ENCODE measurements around the gene IFNA14.
"Not testable (repeated sequence)": the region's sequence is repeated elsewhere in the genome, so short reads cannot be mapped to it uniquely, and the experiment has no call there.

The IFNA14 gene

GRCh38 chr9:21244836-21245235 lies 5.0 kb upstream of the IFNA14 start:
- no peak for DNase-seq (ENCODE audit: low spot score)
- TF ChIP-seq, protein P1, sequence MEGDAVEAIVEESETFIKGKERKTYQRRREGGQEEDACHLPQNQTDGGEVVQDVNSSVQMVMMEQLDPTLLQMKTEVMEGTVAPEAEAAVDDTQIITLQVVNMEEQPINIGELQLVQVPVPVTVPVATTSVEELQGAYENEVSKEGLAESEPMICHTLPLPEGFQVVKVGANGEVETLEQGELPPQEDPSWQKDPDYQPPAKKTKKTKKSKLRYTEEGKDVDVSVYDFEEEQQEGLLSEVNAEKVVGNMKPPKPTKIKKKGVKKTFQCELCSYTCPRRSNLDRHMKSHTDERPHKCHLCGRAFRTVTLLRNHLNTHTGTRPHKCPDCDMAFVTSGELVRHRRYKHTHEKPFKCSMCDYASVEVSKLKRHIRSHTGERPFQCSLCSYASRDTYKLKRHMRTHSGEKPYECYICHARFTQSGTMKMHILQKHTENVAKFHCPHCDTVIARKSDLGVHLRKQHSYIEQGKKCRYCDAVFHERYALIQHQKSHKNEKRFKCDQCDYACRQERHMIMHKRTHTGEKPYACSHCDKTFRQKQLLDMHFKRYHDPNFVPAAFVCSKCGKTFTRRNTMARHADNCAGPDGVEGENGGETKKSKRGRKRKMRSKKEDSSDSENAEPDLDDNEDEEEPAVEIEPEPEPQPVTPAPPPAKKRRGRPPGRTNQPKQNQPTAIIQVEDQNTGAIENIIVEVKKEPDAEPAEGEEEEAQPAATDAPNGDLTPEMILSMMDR (IDR thresholded peaks at IDR 0.05; ENCODE audit: extremely low read depth, missing control alignments), result no peak

GRCh38 chr9:21236360-21236714 lies 3.5 kb downstream of the IFNA14 start:
- not testable (repeated sequence) for DNase-seq (ENCODE audit: low spot score)

DNA sequence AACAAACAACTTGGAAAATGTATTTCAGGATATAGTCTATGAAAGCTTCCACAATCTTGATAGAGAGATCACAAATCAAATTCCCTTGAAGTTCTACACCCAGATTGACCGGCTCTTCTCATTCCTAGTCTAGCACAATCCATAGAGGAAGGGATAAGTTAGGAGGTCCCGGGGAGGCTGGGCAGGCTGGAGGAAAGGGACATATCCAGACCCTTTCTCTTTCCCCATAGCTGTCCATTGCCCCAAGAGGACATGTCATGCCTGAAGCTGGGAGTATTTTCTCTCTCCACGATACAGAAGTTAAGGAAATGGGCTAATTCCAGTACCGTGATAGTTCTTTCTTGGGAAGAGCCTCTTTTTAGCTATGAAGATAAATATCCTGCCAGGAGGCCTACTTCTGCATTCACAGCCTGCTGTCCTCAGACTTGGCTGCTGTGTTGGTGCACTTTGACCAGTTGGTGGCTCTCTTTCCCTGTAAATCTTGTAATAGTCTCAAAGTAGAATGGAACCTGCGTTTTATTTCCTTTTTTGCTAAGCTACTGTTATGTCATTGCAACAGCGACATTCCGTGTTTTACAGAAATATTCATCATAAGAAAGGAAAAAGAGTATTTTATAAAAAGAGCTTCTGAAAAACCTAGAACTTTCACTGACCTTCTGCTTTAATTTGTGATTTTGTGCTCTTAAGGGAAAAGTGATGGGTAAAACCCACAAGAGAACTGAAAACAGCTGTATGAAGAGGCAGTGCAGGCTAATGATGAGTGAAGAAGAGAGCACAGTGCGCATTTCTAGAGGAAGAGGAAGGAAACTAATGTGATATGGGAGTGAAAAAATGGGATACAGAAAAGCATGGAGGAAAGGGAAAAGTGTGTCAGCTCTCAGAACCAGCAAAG lies 4.1 kb downstream of the IFNA14 start:
- peak; percentile 35 for DNase-seq (ENCODE audit: low spot score)
- TF ChIP-seq, protein P1 (IDR thresholded peaks at IDR 0.05; ENCODE audit: extremely low read depth, missing control alignments), result peak; percentile 89

DNA sequence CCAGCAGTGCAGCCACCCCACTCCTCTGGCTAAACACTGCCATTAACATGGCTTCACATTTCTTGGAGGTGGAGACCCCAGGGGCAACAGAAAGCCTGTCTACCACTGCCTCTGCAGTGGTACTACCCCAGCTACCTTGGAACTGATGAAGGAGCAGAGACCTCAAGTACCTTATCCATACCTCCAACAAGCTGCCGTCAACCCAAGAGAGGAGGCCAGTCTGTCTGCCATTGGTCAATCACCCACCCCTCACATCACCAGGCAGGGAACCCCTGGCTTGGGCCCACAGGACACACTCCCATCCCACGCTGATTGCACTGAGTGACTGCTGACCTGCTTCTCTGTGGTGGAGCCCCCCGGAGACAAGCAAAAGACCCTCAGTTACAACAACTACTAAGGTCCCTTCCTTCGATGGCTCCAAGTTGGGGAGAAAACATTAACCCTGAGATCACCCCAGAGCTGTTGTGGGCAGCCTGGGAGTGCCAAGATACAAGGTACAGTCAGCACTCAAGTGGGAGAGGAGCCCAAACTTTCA lies 5.6 kb downstream of the IFNA14 start:
- no peak for DNase-seq (ENCODE audit: low spot score)
- TF ChIP-seq, protein P1 (IDR thresholded peaks at IDR 0.05; ENCODE audit: extremely low read depth, missing control alignments), result no peak

GRCh38 chr9:21233258-21233657 lies 6.5 kb downstream of the IFNA14 start:
- DNase-seq (ENCODE audit: low spot score), result no peak
- TF ChIP-seq, protein P1 (IDR thresholded peaks at IDR 0.05; ENCODE audit: extremely low read depth, missing control alignments), result no peak

GRCh38 chr9:21228122-21228521 lies 11.7 kb downstream of the IFNA14 start, which contains the start of gene IFNA17:
Gene IFNA17, minus strand, starts transcription at chr9:21228222. Its CDS starts 49 bp downstream, at chr9:21228173.
- TF ChIP-seq, protein P1 (IDR thresholded peaks at IDR 0.05; ENCODE audit: extremely low read depth, missing control alignments), result no peak
- no peak for DNase-seq (ENCODE audit: low spot score)

GRCh38 chr9:21217211-21217610 lies 22.6 kb downstream of the IFNA14 start, which contains the start of gene IFNA16:
Gene IFNA16, minus strand, starts transcription at chr9:21217311. Its CDS starts 6 bp downstream, at chr9:21217305.
- not testable (repeated sequence) for DNase-seq (ENCODE audit: low spot score)

GRCh38 chr9:21213411-21214326 lies 26.1 kb downstream of the IFNA14 start:
- peak; percentile 14 for DNase-seq (ENCODE audit: low spot score)
- TF ChIP-seq, protein P1 (IDR thresholded peaks at IDR 0.05; ENCODE audit: extremely low read depth, missing control alignments), result peak; percentile 23

- not testable (repeated sequence) for DNase-seq (ENCODE audit: low spot score)
Measured at GRCh38 chr9:21212160-21212559, 27.6 kb downstream of the IFNA14 start.

GRCh38 chr9:21210782-21211181 lies 29.0 kb downstream of the IFNA14 start:
- not testable (repeated sequence) for DNase-seq (ENCODE audit: low spot score)

Measured in GM20000 (cell line).